Measurements from ENCODE around the gene APPL2.

DNA sequence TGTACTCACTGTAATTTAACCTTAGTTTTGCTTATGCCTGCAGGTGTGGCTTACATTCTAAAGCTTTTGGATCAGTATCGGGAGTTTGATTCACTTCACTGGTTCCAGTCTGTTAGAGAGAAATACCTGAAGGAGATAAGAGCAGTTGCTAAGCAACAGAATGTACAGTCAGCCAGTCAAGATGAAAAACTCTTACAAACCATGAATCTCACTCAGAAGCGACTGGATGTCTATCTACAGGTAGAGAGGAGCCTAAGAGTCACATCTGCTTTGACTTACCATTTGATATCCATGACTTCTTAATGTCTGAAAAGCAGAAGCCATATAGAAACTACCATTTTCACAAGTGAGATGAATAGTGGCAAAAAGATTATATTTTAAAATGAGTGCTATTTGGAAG, 71.9 kb downstream of the APPL2 start:
- TF ChIP-seq, protein P1, sequence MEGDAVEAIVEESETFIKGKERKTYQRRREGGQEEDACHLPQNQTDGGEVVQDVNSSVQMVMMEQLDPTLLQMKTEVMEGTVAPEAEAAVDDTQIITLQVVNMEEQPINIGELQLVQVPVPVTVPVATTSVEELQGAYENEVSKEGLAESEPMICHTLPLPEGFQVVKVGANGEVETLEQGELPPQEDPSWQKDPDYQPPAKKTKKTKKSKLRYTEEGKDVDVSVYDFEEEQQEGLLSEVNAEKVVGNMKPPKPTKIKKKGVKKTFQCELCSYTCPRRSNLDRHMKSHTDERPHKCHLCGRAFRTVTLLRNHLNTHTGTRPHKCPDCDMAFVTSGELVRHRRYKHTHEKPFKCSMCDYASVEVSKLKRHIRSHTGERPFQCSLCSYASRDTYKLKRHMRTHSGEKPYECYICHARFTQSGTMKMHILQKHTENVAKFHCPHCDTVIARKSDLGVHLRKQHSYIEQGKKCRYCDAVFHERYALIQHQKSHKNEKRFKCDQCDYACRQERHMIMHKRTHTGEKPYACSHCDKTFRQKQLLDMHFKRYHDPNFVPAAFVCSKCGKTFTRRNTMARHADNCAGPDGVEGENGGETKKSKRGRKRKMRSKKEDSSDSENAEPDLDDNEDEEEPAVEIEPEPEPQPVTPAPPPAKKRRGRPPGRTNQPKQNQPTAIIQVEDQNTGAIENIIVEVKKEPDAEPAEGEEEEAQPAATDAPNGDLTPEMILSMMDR (conservative IDR thresholded peaks at IDR 0.05 in 1 of 2, IDR thresholded peaks at IDR 0.05 in 1 of 2; ENCODE audit: extremely low read depth in 1 of 2, insufficient read depth in 1 of 2, low read depth in 1 of 2, low read length in 2 of 2) = no peak
- TF ChIP-seq EZH2 (IDR thresholded peaks at IDR 0.05; ENCODE audit: borderline replicate concordance, low read length) = no peak
